NCI-H748 treated with DMSO at 0.1 percent for 48 hours (cell line): ENCODE data around the gene ANKRD27.
"Not testable (repeated sequence)": the region's sequence is repeated elsewhere in the genome, so short reads cannot be mapped to it uniquely, and the experiment has no call there.

Experiments used
- DNase-seq: peaks from one replicate; lab custom pipeline; 2025; lab: John Stamatoyannopoulos, UW

Gene ANKRD27

GRCh38 chr19:32652894-32653598, 21.9 kb downstream of the ANKRD27 start:
- no peak for DNase-seq

- DNase-seq: not testable (repeated sequence)
These were observed 22.6 kb downstream of the ANKRD27 start for GRCh38 chr19:32652331-32652730.

- DNase-seq: no peak
These were observed 23.2 kb downstream of the ANKRD27 start for GRCh38 chr19:32651729-32652140.

GRCh38 chr19:32650671-32651070, 24.3 kb downstream of the ANKRD27 start:
- no peak for DNase-seq

- DNase-seq: no peak
These were observed 25.2 kb downstream of the ANKRD27 start for GRCh38 chr19:32649751-32650150.

GRCh38 chr19:32647361-32647760, 27.6 kb downstream of the ANKRD27 start:
- no peak for DNase-seq

GRCh38 chr19:32646556-32646955, 28.4 kb downstream of the ANKRD27 start:
- DNase-seq: no peak

GRCh38 chr19:32642771-32643170, 32.2 kb downstream of the ANKRD27 start:
- DNase-seq: no peak

- no peak for DNase-seq
These were observed 36.4 kb downstream of the ANKRD27 start for GRCh38 chr19:32638625-32639024.

GRCh38 chr19:32637480-32637879, 37.5 kb downstream of the ANKRD27 start:
- DNase-seq: no peak

GRCh38 chr19:32631381-32631780, 43.6 kb downstream of the ANKRD27 start:
- DNase-seq: no peak

- DNase-seq: no peak
These were observed 44.6 kb downstream of the ANKRD27 start for GRCh38 chr19:32630338-32630737.

- no peak for DNase-seq
These were observed 47.2 kb downstream of the ANKRD27 start for GRCh38 chr19:32627714-32628270.

GRCh38 chr19:32626969-32627368, 48.0 kb downstream of the ANKRD27 start:
- DNase-seq: no peak

GRCh38 chr19:32624410-32624809, 50.6 kb downstream of the ANKRD27 start:
- no peak for DNase-seq

GRCh38 chr19:32622002-32622401, 53.0 kb downstream of the ANKRD27 start:
- DNase-seq: no peak

GRCh38 chr19:32619051-32619685, 55.8 kb downstream of the ANKRD27 start:
- no peak for DNase-seq

GRCh38 chr19:32615569-32615968, 59.4 kb downstream of the ANKRD27 start:
- no peak for DNase-seq

- DNase-seq: no peak
These were observed 60.1 kb downstream of the ANKRD27 start for GRCh38 chr19:32614916-32615315.

GRCh38 chr19:32613008-32613407, 62.0 kb downstream of the ANKRD27 start:
- no peak for DNase-seq

GRCh38 chr19:32611161-32611560, 63.8 kb downstream of the ANKRD27 start:
- no peak for DNase-seq

GRCh38 chr19:32607479-32607878, 67.5 kb downstream of the ANKRD27 start:
- no peak for DNase-seq

GRCh38 chr19:32606289-32606688, 68.7 kb downstream of the ANKRD27 start:
- no peak for DNase-seq
